ENCODE measurements around the gene PLK5.

PLK5 gene

DNA sequence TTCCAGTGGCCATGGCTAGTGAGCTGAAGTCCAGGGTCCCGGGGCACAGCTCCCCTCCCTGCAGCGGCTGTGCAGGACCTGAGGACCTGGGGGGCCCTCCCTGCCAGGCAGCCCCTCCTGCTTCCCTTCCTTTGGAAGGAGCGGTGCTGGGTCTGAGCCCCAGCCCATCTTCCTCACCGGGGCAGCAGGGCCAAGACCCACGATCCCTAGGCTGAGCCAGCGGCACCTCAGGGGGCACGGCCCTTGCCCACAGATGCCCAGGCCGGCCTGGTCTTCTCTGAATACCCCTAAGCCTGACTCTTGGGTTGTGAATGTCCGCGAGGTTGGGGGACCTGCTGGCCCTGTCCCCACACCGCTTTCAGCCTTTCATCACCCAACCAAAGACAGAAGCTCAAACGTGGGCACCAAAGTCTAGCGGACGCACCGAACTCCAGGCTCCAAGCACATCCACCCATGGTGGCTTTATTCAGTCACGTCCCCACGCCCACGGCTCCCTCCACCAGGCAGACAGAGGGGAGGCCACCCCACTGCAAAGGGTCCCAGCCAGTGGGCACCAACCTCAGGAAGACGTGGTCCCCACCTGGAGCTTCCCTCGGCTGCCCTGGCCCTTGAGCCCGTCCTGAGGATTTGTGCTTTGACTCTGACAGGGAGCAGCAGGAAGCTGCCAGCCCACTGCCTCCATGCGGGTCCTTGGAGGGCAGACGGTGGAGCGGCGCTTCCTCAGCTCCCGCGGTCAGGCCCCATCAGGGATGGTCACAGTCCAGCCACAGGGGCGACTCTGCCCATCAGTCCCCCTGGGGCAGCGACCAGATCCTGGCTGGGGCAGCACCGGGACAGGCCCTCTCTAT is 52.6 kb downstream of the PLK5 start:
- Histone ChIP-seq H3K27me3 (ENCODE audit: control insufficient read depth, insufficient read depth, low read length) (no peaks in the 10 kb centered on the region), H3K9ac (ENCODE audit: low read length) (no peak overlapping the region), H3K4me3 (ENCODE audit: low read length) (no peak overlapping the region), H3K4me1 (ENCODE audit: control insufficient read depth, insufficient read depth, low read length) (peaks cover 11% of the 10 kb centered on the region), H3K9me3 (ENCODE audit: control insufficient read depth, low read length) (no peaks in the 10 kb centered on the region), H3K36me3 (ENCODE audit: control insufficient read depth, insufficient read depth, low read length) (no peaks in the 10 kb centered on the region)

DNA sequence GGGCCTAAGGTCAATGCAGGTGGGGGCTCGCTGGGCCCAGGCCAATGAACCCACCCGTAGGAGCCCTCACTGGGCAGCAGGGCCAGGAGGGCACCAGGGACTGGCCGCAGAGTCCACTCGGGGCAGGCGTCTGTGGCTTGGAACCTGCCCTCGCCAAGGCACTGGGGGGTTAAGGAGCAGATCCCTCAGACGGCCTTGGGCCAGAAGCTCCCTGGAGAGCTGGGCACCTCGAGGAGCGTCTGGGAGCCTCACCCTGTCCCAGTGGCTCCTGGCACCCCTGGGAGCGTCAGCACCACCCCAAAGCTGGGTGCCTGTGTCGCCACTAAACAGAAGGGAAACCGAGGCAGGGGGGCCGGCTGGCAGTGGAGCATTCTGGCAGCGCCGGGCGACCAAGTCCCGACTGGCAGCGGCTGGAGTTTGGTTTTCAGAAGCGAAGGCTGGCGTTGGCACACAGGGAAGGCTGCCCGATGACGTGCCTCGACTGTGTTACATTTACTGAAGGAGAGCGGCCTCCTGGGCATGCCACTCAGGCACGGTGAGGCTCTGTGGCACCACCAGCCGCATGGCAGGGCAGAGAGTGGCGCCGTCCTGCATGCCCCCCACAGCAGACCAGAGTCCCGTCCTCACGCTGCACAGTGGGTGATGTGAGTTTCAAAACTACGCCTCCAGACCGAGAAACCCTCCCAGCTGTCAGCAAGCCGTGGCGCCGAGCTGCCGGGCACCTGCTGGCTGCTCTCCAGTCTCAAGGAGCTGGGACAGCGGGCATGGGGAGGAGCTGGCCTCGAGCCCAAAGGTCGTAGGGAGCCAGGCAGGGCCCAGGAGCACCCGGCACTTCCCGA is 53.4 kb downstream of the PLK5 start:
- H3K27me3 ChIP-seq (ENCODE audit: control insufficient read depth, insufficient read depth, low read length), result no peaks in the 10 kb centered on the region
- H3K4me3 ChIP-seq (ENCODE audit: low read length), result no peak overlapping the region
- H3K9me3 ChIP-seq (ENCODE audit: control insufficient read depth, low read length), result no peaks in the 10 kb centered on the region
- no peak overlapping the region for H3K9ac ChIP-seq (ENCODE audit: low read length)
- peaks cover 11% of the 10 kb centered on the region for H3K4me1 ChIP-seq (ENCODE audit: control insufficient read depth, insufficient read depth, low read length)
- H3K36me3 ChIP-seq (ENCODE audit: control insufficient read depth, insufficient read depth, low read length), result no peaks in the 10 kb centered on the region

DNA sequence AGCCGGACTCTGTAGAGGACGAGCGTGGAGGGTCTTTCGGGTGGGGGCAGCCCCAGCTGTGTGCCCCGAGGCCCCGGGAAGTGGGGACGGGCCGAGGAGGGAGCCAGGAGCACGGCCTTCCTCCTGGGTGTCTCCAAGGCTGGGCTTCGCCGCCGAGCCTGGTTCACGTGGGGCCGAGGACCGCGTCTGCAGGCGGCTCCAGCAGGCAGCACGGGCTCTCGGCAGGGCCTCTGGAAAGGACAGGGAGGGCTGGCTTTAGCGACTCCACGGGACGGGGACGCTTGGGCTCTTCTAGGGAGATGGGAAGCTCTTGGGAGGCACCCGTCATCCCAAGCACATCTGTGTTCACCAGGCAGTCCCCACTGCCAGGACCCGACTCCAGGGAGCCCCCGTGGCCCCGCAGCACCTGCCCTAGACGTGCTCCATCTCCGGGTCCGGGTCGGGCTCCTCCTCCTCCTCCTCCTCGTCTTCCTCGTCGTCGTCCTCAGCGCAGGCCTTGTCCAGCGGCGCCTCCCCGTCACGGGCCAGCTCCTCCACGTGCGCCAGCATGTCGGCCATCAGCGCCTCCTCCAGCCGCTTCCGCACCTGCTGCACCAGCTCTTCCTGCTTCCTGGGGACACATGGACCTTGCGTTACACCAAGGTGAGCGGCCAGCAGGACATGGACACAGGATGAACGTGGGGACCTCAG is 54.2 kb downstream of the PLK5 start:
- no peaks in the 10 kb centered on the region for H3K27me3 ChIP-seq (ENCODE audit: control insufficient read depth, insufficient read depth, low read length)
- no peaks in the 10 kb centered on the region for H3K36me3 ChIP-seq (ENCODE audit: control insufficient read depth, insufficient read depth, low read length)
- H3K4me1 ChIP-seq (ENCODE audit: control insufficient read depth, insufficient read depth, low read length), result peaks cover 11% of the 10 kb centered on the region
- H3K4me3 ChIP-seq (ENCODE audit: low read length), result no peak overlapping the region
- no peak overlapping the region for H3K9ac ChIP-seq (ENCODE audit: low read length)
- H3K9me3 ChIP-seq (ENCODE audit: control insufficient read depth, low read length), result no peaks in the 10 kb centered on the region

DNA sequence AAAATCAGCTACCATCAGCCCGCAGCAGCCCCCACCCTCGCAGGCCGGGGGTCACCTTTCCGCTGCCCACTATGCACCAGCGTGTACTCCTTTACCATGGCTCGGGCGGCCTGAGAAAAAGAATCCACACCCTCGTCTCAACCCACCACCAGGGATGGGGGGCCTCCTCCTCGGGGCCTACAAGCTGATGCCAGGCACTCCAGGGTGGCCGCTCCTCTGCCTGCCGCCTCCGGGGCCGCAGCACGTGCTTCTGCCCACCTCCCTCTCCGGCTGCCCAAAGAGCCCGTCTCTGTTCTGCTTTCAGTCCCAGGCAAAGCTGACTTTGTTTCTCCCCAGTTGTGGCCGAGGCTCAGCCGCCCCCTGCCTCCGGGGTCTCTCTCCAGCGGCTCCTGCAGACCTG is 55.3 kb downstream of the PLK5 start:
- Histone ChIP-seq H3K4me1 (ENCODE audit: control insufficient read depth, insufficient read depth, low read length) (peaks cover 3% of the 10 kb centered on the region), H3K27me3 (ENCODE audit: control insufficient read depth, insufficient read depth, low read length) (no peaks in the 10 kb centered on the region), H3K4me3 (ENCODE audit: low read length) (no peak overlapping the region), H3K36me3 (ENCODE audit: control insufficient read depth, insufficient read depth, low read length) (no peaks in the 10 kb centered on the region), H3K9ac (ENCODE audit: low read length) (no peak overlapping the region), H3K9me3 (ENCODE audit: control insufficient read depth, low read length) (no peaks in the 10 kb centered on the region)

DNA sequence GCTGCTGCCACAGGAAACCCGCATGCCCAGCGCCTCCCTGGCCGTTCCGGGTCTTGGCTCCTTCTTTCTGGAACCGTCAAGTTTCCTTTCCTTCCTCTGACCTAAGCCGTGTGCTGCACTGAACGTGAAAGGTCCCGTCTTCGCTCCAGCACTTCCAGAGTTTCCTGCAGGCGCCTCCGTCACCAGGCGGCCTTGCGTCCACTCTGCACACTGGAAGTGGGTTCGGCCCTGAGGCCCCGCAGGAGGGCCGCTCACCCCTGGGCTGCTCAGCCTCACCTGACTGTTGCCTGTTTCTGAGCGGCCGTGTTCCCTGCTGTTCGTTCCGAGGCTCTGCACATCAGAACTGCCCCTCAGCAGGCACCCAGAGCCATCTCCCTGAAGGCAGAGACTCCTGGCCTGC is 56.5 kb downstream of the PLK5 start:
- H3K36me3 ChIP-seq (ENCODE audit: control insufficient read depth, insufficient read depth, low read length), result no peaks in the 10 kb centered on the region
- no peak overlapping the region for H3K4me3 ChIP-seq (ENCODE audit: low read length)
- H3K9me3 ChIP-seq (ENCODE audit: control insufficient read depth, low read length), result no peaks in the 10 kb centered on the region
- H3K4me1 ChIP-seq (ENCODE audit: control insufficient read depth, insufficient read depth, low read length), result no peaks in the 10 kb centered on the region
- no peaks in the 10 kb centered on the region for H3K27me3 ChIP-seq (ENCODE audit: control insufficient read depth, insufficient read depth, low read length)
- H3K9ac ChIP-seq (ENCODE audit: low read length), result no peak overlapping the region

DNA sequence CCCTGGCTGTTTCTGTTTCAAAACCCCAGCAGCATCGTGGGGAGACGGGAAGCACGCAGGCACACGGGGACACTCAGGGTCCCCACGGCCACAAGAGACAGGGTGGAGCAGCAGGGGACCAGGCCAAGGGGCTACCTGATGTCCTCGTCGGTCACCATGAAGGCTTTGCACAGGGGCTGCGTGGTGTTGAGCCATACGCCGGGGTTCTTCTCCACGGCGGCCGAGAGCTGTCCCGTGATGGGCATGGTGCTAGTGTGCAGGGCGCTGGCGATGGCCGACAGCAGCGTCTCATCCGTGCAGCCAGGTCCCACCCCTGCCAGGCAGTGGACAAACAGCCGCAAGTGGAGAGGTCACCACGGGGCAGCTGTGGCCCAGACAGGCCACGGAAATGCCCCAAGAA is 57.1 kb downstream of the PLK5 start:
- Histone ChIP-seq H3K4me1 (ENCODE audit: control insufficient read depth, insufficient read depth, low read length) (no peaks in the 10 kb centered on the region), H3K36me3 (ENCODE audit: control insufficient read depth, insufficient read depth, low read length) (no peaks in the 10 kb centered on the region), H3K4me3 (ENCODE audit: low read length) (no peak overlapping the region), H3K9ac (ENCODE audit: low read length) (no peak overlapping the region), H3K27me3 (ENCODE audit: control insufficient read depth, insufficient read depth, low read length) (no peaks in the 10 kb centered on the region), H3K9me3 (ENCODE audit: control insufficient read depth, low read length) (no peaks in the 10 kb centered on the region)

DNA sequence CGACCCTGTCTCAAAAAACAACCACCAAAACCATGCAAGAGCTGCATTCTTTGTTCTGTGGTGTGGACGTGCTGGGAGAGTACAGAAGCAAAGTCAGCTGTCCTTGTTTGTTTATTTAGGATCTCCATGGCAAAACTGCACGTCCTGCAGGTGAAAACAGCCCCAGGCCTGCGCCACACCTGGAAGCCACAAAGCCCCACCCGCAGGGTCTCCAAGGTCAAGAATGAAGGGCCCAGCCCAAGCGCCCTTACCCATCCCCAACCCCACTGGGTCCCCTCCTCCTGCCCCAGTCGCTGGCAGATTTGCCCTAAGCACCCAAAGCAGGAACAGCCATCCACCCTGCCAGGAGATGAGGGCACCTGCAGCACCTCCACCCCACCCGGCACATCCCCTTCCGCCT is 58.3 kb downstream of the PLK5 start:
- no peaks in the 10 kb centered on the region for H3K4me1 ChIP-seq (ENCODE audit: control insufficient read depth, insufficient read depth, low read length)
- no peak overlapping the region for H3K9ac ChIP-seq (ENCODE audit: low read length)
- H3K9me3 ChIP-seq (ENCODE audit: control insufficient read depth, low read length), result no peaks in the 10 kb centered on the region
- H3K4me3 ChIP-seq (ENCODE audit: low read length), result no peak overlapping the region
- no peaks in the 10 kb centered on the region for H3K27me3 ChIP-seq (ENCODE audit: control insufficient read depth, insufficient read depth, low read length)
- no peaks in the 10 kb centered on the region for H3K36me3 ChIP-seq (ENCODE audit: control insufficient read depth, insufficient read depth, low read length)

DNA sequence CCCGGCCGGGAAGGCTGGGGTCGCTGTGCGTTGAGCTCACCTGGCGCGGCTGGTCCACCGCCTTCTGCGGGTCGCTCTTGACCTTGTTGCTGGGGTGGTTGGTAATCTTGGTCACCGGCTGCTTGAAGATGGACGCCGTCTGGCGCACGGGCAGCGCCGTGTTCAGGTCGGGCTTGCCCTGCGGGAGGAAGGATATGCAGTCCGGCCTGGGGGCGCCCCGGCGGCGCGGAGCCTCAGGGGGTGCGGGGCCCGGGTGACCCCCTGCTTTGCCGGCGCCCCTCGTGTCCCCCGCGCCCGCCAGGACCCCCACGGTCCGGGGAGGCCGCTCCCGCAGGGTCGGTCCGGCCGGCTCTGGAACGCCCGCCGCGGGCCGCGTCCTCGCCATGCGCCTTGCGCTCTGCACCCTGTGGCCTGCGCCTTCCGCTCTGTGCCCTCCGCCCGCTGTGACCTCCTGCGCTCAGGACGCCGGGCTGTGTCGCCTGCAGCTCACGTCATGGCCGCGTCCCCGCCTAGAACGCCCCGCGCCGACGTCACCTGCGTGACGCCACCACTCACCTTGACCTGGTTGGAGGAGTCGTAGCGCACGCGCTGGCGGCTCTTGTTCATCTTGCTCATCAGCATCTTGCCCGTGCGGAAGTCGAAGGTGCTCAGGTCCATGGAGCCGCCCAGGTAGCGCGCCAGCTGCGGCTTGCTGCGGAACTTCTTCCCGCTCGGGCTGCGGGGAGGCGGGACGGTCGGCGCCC is 60.8 kb downstream of the PLK5 start:
- Histone ChIP-seq H3K9ac (ENCODE audit: low read length) (no peak overlapping the region), H3K4me3 (ENCODE audit: low read length) (no peak overlapping the region), H3K9me3 (ENCODE audit: control insufficient read depth, low read length) (no peaks in the 10 kb centered on the region), H3K27me3 (ENCODE audit: control insufficient read depth, insufficient read depth, low read length) (no peaks in the 10 kb centered on the region), H3K36me3 (ENCODE audit: control insufficient read depth, insufficient read depth, low read length) (no peaks in the 10 kb centered on the region), H3K4me1 (ENCODE audit: control insufficient read depth, insufficient read depth, low read length) (no peaks in the 10 kb centered on the region)

DNA sequence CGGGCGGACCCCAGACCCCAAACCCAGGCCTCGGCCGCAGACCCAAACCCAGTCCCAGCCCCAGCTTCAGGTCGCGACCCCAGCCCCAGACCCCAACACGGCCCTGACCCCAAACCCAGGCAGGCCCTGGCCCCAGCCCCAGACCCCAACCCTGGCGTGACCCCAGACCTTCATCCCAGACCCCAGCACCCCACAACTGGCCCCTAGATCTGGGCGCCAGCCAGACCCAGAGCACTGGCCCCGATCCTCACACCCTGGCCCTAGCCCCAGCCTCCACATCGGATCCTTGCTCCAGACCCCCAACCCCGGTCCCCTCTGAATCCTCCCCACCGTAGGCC is 61.3 kb downstream of the PLK5 start:
- H3K9me3 ChIP-seq (ENCODE audit: control insufficient read depth, low read length), result no peaks in the 10 kb centered on the region
- no peaks in the 10 kb centered on the region for H3K36me3 ChIP-seq (ENCODE audit: control insufficient read depth, insufficient read depth, low read length)
- no peak overlapping the region for H3K4me3 ChIP-seq (ENCODE audit: low read length)
- no peaks in the 10 kb centered on the region for H3K4me1 ChIP-seq (ENCODE audit: control insufficient read depth, insufficient read depth, low read length)
- H3K27me3 ChIP-seq (ENCODE audit: control insufficient read depth, insufficient read depth, low read length), result no peaks in the 10 kb centered on the region
- no peak overlapping the region for H3K9ac ChIP-seq (ENCODE audit: low read length)
